ENCODE measurements around the gene OTUB1.

OTUB1 gene

DNA sequence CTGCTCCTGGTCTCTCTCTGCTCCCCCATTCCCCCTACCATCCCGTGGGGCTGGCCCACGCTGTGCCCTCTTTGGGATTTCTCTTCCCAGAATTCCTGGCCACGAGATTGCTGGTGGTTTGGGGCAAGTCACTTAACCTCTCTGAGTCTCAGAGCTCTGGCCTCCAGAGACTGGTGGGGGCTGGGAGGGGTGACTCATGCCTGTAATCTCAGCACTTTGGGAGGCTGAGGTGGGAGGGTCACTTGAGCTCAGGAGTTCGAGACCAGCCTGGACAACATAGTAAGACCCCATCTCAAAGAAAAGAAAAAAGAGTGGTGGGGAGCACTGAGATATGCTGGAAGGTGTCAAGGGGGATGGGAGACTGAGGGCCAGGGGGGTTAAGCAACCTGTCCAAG, 18.3 kb downstream of the OTUB1 start:
- no peak for DNase-seq (ENCODE audit: low read depth in 2 of 2)

- DNase-seq (ENCODE audit: low read depth in 2 of 2): no peak
Observed at GRCh38 chr11:64005691-64006090, 19.5 kb downstream of the OTUB1 start.

DNA sequence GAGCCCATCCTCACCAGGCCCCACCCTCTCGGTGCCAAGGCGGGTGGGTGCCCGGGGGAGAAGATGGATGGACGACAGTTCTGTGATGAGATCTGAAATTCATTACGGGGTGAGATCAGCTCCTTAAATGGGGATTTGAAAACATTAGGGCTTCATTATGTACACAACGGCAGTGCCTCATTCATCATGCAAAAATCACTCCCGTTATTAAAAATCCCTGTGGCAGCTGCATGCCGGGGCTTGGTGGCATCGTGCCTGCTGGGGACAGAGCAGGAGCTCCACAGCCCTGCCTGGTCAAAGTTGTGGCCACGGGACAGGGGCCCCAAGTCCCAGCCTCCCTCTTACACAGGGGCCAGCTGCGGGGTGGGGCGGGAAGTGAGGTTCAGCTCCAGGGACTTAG, 20.2 kb downstream of the OTUB1 start:
- DNase-seq (ENCODE audit: low read depth in 2 of 2): no peak

- DNase-seq (ENCODE audit: low read depth in 2 of 2): no peak
Observed at GRCh38 chr11:64007160-64007628, 21.0 kb downstream of the OTUB1 start.

- no peak for DNase-seq (ENCODE audit: low read depth in 2 of 2)
Observed at GRCh38 chr11:64007629-64008282, 21.5 kb downstream of the OTUB1 start.

DNA sequence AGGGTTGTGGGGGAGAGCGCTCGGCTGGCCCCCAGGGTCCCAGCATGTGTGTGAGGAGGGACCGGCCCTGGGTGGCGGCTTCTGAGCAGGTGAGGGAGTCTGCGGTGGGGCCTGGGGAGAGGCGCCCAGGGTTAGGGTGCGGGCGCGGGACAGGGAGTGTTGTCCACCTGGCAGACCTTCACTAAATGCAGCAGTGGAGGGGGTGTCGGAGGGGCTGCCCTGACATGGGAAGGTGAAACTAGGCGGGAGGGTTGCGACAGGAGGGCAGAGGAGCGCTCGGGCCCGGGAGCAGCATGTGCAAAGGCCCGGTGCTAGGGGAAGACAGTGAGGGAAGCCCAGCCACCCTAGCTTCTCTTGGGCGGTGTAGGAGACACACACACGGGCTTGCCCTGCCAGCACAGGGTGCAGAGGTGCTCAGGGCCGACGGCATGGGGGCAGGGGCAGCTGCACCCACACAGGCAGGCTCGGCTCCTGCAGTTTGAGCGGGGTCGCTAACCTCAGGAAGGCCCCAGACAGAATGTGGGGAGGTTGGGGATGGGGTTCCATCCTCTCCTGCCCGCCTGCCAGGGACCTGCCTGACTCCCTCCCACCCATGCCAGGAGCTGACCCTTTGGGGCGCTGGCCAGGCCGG, 22.2 kb downstream of the OTUB1 start:
- DNase-seq (ENCODE audit: low read depth in 2 of 2): no peak

DNA sequence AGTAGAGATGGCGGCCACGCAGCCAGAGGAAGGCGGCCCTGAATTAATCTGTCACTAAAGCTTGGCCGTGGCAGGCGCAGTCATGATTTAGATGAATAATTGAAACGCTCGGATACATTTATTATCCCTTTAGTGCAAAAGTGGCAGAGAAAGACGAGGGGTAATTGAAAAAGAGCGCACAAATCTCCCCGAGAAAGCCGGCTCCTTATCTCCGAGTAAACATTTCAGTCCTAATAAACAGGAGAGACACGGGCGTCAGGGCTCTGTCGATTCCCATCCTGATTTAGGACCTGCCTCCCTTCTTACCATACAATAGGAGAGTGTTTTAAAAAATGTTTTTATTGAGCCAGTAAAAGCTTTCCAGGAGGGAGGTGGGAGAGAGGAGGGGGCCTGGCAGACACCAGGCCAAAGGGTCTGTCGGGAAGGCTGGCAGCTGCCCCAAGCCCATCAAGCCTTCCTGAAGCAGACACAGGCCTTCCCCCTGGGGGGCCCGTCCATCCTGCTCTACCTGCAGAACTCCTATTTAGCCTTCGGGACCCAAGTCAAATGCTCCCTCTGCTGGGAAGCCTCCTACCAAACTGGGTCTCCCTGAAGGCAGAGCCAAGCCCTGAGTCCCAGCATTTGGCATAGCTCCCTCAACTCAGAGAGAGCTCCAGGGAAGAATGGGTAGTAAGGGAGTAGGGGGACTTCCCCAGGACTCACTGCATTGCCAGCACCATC, 22.8 kb downstream of the OTUB1 start:
- no peak for DNase-seq (ENCODE audit: low read depth in 2 of 2)

DNA sequence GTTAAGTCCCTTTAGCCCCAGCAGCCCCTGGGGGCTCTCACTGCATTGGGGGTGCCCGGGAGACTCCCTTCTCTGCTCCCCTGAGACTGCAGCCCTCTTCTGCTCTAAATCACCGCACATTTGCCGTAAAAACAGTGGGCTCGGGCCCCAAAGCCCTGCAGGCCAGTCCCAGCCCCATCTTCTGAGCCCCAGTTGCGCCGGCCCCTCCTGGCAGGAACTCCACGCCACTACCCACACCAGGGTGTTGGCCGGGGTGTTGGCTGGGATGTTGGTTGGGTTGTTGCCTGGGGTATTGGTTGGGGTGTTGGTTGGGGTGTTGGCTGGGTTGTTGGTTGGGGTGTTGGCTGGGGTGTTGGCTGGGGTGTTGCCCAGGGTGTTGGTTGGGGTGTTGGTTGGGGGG, 23.5 kb downstream of the OTUB1 start:
- no peak for DNase-seq (ENCODE audit: low read depth in 2 of 2)

DNA sequence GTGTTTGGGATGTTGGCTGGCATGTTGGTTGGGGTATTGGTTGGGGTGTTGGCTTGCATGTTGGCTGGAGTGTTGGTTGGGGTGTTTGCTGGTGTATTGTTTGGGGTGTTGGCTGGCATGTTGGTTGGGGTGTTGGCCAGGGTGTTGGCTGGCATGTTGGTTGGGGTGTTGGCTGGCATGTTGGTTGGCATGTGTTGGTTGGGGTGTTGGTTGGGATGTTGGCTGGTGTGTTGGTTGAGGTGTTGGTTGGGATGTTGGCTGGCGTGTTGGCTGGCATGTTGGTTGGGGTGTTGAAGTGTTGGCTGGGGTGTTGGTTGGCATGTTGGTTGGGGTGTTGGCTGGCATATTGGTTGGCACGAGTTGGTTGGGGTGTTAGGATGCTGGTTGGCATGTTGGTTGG, 24.5 kb downstream of the OTUB1 start:
- no peak for DNase-seq (ENCODE audit: low read depth in 2 of 2)

- DNase-seq (ENCODE audit: low read depth in 2 of 2): no peak
Observed at GRCh38 chr11:64011371-64011770, 25.1 kb downstream of the OTUB1 start.

- DNase-seq (ENCODE audit: low read depth in 2 of 2): no peak
Observed at GRCh38 chr11:64013141-64013896, 27.1 kb downstream of the OTUB1 start.

DNA sequence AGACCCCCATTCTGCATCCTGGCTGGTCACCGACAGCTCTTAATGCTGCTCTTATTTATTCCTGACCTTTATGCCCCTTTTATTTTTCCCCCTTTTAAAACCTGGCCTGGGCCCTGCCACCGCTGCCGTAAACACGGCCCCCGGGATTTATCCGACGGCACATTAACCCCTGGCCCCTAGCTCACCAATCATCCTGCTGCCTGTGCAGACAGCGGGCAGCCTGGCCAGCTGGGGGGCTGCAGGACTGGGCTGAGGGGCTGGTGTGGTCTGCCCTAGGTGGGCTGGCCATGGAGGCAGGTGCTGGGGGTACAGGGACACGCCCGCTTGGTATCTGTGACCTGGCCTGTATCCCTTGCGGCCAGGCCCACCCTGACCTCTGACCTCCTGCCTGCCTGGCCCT, 28.1 kb downstream of the OTUB1 start:
- no peak for DNase-seq (ENCODE audit: low read depth in 2 of 2)

- no peak for DNase-seq (ENCODE audit: low read depth in 2 of 2)
Observed at GRCh38 chr11:64015510-64015909, 29.3 kb downstream of the OTUB1 start.

DNA sequence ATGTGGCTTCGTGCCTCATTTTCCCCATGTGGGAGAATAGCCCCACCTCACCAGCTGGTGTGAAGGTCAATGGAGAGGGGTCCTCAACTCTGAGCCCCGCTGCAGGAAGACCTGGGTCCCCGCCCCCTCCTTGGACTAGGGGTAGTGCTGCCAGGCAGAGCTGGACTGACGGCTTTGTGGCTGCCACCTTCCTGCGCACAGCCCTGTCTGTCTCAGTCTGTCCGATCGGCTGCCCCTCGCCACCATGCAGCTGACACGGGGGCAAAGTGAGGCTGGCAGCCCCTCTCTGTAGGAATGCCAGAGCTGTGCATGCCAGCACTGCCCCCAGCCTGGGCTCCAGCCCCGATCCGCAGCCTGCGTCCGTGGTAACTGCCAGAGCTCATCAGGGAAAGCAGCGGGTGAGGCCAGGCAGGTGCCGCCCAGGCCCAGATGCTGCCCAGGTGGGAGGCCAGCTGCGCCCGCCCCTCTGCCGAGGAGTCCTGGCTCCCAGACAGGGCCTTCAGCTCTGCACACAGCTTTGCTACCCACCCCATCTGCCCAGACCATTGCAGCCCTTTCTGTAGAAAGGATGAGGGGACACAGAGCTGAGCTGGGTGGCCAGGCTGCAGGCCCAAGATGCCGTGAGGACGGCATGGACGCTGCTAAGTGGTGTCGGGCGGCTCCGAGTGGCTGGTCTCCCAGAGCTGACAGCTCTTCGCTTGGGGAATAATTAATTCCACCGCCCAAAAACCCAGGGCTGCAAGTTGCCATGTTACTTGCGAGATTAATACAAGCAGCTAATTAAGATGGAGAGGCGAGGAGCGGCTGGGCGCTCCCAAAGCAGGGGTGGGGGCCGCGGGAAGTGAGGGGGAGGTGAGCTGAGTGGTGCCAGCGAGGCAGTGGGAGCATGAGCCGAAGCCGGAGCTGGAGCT, 30.0 kb downstream of the OTUB1 start:
- no peak for DNase-seq (ENCODE audit: low read depth in 2 of 2)

DNA sequence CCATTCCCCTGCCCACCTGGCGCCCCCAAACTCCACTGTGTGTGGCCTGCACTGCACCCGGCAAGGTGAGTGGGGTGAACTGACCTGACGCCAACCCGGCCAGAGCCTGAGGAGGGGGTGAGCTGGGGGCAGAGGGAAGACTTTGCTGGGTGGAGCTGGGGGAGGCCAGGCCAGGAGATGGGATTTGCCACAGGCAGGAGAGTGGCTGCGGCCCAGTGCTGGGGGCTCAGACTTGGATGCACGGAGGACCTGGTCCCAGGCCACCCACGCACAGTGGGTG, 31.6 kb downstream of the OTUB1 start:
- DNase-seq (ENCODE audit: low read depth in 2 of 2): no peak

DNA sequence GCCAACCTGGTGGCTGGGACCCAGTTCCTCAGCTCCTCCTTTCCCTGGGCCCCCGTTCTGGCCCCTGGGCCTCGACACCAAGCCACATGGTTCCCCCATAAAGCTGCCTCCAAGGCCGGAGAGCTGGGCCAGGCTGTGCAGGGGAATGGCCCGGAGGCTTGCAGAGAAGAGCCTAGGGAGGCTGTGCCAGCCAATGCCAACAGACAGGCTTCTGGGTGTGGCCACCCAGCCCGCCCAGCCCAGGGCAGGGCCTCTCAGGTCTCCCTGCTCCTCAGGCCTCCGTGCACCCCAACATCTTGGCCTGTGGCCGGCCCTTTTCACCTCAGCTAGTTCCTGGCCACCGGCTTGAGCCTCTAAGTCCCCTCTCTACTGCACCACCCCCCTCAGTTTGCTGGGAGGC, 32.1 kb downstream of the OTUB1 start:
- DNase-seq (ENCODE audit: low read depth in 2 of 2): no peak

GRCh38 chr11:64019106-64020037, 33.1 kb downstream of the OTUB1 start:
- no peak for DNase-seq (ENCODE audit: low read depth in 2 of 2)

- DNase-seq (ENCODE audit: low read depth in 2 of 2): no peak
Observed at GRCh38 chr11:64020976-64021756, 34.9 kb downstream of the OTUB1 start.

GRCh38 chr11:64021757-64022093, 35.5 kb downstream of the OTUB1 start:
- DNase-seq (ENCODE audit: low read depth in 2 of 2): no peak
